GM18499 (cell line): Measurements from ENCODE around the gene OGFR.

Experiments used
- ATAC-seq: cut with Tn5 transposase; IDR thresholded peaks from one replicate; pipeline ENCODE4 v1.9.1; 2021; ENCODE audit warnings: moderate number of reproducible peaks; ENCODE audit not compliant: insufficient read depth, unreplicated experiment

OGFR gene

DNA sequence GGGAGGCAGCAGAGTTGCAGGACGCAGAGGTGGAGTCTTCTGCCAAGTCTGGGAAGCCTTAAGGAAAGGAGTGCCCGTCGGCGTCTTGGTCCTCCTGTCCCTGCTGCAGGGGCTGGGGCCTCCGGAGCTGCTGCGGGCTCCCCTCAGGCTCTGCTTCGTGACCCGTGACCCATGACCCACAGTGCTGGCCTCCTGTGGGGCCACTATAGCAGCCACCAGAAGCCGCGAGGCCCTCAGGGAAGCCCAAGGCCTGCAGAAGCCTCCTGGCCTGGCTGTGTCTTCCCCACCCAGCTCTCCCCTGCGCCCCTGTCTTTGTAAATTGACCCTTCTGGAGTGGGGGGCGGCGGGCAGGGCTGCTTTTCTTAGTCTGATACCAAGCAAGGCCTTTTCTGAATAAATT is 9.0 kb downstream of the OGFR start:
- no peak for ATAC-seq

DNA sequence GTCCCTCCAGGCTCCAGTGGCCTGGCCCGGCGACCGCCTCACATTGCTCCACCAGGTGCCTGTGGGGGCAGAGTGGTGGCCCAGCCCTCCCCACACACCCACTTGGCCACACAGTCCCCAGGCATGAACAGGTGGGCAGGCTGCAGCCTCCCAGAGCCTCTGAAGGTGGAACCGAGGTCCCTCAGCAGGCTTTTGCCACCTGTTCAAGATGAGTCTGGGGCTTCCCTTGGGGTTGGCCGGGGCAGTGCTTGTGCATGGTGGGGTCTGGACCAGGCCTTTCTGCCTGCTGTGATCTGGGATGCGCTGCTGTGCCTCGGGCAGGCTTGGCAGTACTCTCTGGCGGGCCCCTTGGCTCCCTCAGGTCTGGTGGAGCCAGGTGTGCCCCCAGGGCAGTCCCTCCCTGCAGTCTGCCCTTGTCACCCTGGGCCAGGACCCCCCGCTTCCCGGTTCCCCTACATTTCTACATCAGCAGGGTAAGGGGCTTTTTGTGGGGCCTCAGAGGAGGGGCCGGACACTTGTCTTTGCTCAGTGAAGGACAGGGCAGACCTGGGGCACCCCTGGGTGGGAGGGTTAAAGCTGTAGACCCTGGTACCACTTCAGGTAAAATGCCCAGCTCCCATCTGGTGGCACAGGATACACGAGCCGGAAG is 9.5 kb downstream of the OGFR start:
- no peak for ATAC-seq

DNA sequence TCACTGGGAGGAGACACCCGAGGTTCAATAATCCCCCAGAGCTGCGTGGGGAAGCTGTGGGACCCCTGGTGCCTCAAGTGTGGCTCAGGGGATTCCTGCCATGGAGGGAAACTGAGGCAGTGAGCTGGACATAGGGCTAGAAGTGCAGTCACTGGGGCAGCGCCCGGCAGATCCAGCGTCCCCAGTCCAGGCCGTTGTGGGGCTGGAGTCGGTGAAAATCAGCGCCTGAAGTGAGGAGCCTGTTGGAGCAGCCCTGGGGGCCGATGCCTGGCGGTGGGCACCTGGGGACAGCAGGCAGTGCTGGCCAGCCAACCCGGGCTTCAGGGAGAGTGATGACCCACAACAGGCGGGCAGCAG is 10.1 kb downstream of the OGFR start:
- no peak for ATAC-seq

GRCh38 chr20:62815066-62815991 is 10.7 kb downstream of the OGFR start:
- ATAC-seq: no peak

GRCh38 chr20:62816031-62816883 is 11.6 kb downstream of the OGFR start:
- ATAC-seq: no peak

- ATAC-seq: no peak
These were observed 12.5 kb downstream of the OGFR start, which contains the start of gene COL9A3 for GRCh38 chr20:62816884-62817873. COL9A3 (plus strand) TSS chr20:62817050; CDS start chr20:62817065, 15 bp downstream.

DNA sequence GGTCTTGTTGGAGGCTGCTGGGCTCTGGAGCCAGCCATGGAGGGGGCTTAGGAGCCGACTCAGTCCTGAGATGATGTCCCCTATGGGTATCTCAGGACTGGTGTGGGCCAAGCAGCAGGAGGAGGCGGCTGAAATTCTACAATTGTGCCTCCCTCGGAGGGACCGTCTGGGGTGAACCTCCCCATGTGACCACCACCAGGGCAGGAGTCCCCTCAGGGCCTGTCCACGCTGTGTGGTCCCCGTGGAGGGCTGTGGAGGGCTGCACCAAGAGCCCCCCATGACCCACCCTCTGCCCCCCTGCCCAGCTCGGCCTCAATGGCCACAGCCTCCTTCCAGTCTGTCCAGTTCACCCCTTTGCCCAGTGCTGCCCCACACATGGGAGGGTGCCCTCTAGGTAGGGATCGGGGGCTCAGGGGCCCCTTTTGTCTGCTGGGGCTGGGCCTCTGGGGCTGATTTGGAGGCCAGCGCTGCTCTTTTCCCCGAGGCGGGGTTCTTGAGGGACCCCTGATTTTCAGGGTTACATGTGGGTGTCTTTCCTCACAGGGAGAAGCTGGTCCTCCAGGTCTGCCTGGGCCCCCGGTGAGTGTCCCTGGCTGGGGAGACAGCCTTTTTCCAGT is 13.4 kb downstream of the OGFR start:
- ATAC-seq: no peak

- no peak for ATAC-seq
These were observed 14.2 kb downstream of the OGFR start for GRCh38 chr20:62818592-62819493.

DNA sequence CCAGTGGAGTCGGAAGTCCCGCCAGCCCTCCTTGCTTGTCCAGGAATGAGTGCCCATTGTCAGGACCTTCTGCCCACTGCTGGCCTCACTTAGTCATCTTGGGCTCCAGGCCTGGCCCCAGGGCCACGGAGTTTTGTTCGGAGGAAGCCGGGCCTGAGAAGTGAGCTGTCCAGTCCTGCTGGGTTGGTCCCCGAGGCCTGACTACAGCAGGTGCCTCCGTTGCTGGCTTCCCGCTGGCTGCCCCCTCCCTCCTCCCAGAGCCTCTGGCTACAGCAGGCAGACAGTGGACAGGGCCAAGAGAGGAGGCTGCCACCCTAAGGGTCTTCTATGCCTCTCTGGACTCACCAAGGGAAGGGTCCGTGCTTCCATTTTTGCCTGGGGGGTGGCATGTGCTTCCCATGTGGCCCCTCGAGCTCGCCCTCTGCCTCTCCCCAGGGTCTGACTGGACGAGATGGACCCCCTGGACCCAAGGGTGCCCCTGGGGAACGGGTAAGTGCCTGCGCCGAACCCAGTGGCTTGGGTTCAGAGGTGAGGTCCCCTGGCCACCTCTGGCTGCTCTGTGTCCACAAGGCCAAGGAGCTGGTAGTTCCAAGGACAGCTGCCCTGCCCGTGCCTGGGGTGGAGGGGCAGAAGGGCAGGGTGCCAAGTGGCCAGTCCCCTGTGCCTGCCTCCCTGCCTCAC is 15.0 kb downstream of the OGFR start:
- ATAC-seq: no peak

DNA sequence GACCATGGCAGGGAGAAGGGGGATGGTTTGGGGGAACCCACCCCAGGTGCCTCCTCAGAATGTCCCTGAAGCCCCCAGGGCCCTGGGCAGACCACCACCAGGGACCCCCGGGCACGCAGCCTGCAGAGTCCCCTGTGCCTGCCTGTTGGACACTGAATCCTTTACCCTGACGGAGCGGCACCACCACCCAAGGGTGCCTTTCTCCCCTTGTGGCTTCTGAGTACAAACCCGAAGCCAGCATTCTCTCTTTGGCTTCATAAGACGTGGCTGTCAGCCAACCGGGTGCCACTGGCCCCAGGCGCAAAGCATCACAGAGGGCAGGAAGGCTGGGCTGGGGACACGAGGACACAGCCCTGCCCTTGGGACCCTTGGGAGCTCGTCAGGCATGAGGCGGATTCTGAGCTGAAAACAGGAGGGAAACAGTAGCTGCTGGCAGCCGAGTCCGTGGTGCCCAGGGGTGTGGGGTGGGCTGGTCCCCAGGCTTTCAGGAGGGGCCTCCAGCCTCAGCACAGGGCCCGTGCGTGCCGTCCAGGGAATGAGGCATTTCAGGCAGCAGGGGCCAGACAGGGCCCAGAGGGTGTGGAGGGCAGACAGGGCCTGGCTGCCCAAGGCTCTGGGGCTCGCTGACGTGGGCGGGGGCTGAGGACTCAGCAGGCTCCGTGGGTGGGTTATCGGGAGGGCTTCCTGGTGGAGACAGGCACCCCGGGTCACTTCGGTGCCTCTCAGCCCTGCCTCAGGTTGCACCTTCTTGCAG is 15.8 kb downstream of the OGFR start:
- ATAC-seq: no peak

- no peak for ATAC-seq
These were observed 16.5 kb downstream of the OGFR start for GRCh38 chr20:62820962-62821725.

GRCh38 chr20:62821726-62822210 is 17.1 kb downstream of the OGFR start:
- ATAC-seq: no peak

GRCh38 chr20:62822239-62822787 is 17.7 kb downstream of the OGFR start:
- no peak for ATAC-seq

DNA sequence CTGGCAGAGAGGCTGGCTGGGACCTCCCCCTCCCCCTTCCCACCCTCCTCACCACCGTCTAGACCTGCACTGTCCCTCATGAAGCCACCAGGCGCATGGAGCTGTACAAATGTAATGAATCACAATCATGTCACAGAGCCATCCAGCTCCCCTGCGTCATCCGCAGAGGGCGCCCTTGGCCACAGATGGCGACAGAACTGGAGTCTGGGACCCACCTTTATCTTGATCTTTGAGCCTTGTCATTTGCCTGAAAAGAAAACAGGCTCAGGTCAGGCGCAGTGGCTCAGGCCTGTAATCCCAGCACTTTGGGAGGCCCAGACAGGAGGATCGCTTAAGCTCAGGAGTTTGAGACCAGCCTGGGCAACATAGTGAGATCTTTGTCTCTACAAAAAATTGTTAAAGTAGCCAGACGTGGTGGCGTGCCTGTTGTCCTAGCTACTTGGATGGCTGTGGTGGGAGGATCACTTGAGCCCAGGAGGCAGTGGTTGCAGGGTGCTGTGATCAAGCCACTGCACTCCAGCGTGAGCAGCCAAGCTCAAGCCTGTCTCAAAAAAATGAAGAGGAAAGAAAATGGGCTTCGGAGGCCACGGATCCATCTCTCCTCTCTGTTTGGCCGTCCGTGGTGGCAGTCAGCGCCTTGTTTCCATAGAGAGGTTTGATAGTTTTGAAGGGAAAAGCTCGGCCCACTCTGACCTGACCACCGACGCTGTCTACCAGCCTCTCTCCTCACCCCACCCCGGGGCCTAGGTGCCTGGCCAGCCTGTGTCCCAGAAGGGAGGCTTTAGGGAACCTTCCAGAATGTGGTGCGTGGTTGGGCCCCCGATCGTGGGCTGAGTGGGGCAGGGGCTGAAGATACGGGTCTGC is 18.4 kb downstream of the OGFR start:
- no peak for ATAC-seq
